Endothelial cell of umbilical vein (primary cell): Measurements from ENCODE around the gene ITPRID2.

ENCODE experiments used
- EZH2 ChIP-seq: IDR thresholded peaks from 2 replicates; pipeline ENCODE4 v1.6.1; 2012; ENCODE audit warnings: borderline replicate concordance, low read depth, mild to moderate bottlenecking, moderate library complexity, low read length, inconsistent platforms; ENCODE audit not compliant: severe bottlenecking
- FOS ChIP-seq: IDR thresholded peaks from 2 replicates; pipeline ENCODE4 v1.6.1; 2011; ENCODE audit warnings: mild to moderate bottlenecking, low read length, moderate library complexity, borderline replicate concordance; ENCODE audit not compliant: insufficient read depth
- GATA2 ChIP-seq: IDR thresholded peaks from 2 replicates; pipeline ENCODE4 v1.7.0; 2011; ENCODE audit warnings: low read depth, mild to moderate bottlenecking, moderate library complexity, mixed read lengths, low read length; ENCODE audit not compliant: insufficient read length, insufficient read depth
- JUN ChIP-seq: IDR thresholded peaks from 2 replicates; pipeline ENCODE4 v1.6.1; 2011; ENCODE audit warnings: borderline replicate concordance, low read depth; ENCODE audit not compliant: insufficient read length, insufficient read depth
- MYC ChIP-seq: IDR thresholded peaks from one replicate; pipeline ENCODE4 v1.6.1; 2011; ENCODE audit warnings: mild to moderate bottlenecking, low read depth, low read length
- POLR2A ChIP-seq: IDR thresholded peaks from 2 replicates; pipeline ENCODE4 v1.6.1; 2012; ENCODE audit warnings: low read depth, mild to moderate bottlenecking, control low read depth, low read length
- POLR2AphosphoS5 ChIP-seq: IDR thresholded peaks from 2 replicates; pipeline ENCODE4 v1.6.1; 2012; ENCODE audit warnings: low read depth, mild to moderate bottlenecking, control low read depth, low read length, moderate library complexity; ENCODE audit not compliant: insufficient read depth
- TF ChIP-seq, protein P1 (sequence below), 2 donors: IDR thresholded peaks; 1 replicate in 1 of 2; 2 replicates in 1 of 2; pipeline ENCODE4 v1.5.1; 2011; ENCODE audit warnings: low read length in 2 of 2, mild to moderate bottlenecking in 2 of 2, moderate library complexity in 2 of 2, control low read depth in 1 of 2, inconsistent platforms in 1 of 2, low read depth in 1 of 2; ENCODE audit not compliant: insufficient read depth in 1 of 2; ENCODE audit errors: extremely low read depth in 1 of 2
- TF ChIP-seq, protein P2 (sequence below): IDR thresholded peaks from 2 replicates; pipeline ENCODE4 v1.6.1; 2011; ENCODE audit not compliant: insufficient read depth, insufficient read length

DNA sequence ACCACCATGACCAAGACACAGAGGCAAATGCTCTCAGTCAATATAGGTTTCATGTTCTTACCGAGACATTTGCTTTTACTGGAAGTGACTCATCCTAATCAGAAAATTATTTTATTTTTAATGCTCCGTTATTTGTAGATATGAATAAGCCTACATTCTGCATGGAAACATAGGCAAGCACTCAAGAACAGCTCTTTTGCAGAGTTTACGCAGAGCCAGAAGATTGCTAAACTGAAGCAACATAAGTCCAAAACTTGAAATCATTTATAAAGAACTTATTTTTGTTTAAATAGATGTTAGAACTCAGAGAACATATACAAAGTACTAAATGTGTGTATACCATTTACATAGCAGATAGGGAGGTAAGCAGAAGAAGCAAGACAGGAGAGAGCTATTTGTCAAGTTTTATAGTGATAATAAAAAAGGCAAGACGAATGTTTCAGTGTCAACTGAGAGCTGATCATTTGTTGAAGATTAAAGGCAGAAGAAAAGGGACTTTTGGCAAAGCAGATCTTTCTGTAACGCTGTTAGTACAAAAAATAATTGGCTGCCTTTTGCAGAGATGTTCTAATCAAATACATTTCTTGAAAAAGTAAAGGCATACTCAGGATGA lies 81.7 kb downstream of the ITPRID2 start:
- TF ChIP-seq POLR2A (no peak), POLR2AphosphoS5 (no peak), EZH2 (no peak), MYC (no peak), JUN (no peak), FOS (no peak), GATA2 (no peak)
- TF ChIP-seq, protein P1, sequence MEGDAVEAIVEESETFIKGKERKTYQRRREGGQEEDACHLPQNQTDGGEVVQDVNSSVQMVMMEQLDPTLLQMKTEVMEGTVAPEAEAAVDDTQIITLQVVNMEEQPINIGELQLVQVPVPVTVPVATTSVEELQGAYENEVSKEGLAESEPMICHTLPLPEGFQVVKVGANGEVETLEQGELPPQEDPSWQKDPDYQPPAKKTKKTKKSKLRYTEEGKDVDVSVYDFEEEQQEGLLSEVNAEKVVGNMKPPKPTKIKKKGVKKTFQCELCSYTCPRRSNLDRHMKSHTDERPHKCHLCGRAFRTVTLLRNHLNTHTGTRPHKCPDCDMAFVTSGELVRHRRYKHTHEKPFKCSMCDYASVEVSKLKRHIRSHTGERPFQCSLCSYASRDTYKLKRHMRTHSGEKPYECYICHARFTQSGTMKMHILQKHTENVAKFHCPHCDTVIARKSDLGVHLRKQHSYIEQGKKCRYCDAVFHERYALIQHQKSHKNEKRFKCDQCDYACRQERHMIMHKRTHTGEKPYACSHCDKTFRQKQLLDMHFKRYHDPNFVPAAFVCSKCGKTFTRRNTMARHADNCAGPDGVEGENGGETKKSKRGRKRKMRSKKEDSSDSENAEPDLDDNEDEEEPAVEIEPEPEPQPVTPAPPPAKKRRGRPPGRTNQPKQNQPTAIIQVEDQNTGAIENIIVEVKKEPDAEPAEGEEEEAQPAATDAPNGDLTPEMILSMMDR (IDR thresholded peaks at IDR 0.05; ENCODE audit: extremely low read depth in 1 of 2, insufficient read depth in 1 of 2, low read depth in 1 of 2, low read length in 2 of 2): no peak
- TF ChIP-seq, protein P2, sequence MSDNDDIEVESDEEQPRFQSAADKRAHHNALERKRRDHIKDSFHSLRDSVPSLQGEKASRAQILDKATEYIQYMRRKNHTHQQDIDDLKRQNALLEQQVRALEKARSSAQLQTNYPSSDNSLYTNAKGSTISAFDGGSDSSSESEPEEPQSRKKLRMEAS: no peak
